Fibroblast of peridontal ligament (primary cell): Measurements from ENCODE around the gene KIFC3.
A peak's percentile ranks its signal among the peaks of the same experiment; 100 is the strongest.

Source experiments
- DNase-seq: peaks from one replicate; pipeline ENCODE4 v3.0.0-alpha.2; 2010; ENCODE audit errors: extremely low read depth

KIFC3 gene

DNA sequence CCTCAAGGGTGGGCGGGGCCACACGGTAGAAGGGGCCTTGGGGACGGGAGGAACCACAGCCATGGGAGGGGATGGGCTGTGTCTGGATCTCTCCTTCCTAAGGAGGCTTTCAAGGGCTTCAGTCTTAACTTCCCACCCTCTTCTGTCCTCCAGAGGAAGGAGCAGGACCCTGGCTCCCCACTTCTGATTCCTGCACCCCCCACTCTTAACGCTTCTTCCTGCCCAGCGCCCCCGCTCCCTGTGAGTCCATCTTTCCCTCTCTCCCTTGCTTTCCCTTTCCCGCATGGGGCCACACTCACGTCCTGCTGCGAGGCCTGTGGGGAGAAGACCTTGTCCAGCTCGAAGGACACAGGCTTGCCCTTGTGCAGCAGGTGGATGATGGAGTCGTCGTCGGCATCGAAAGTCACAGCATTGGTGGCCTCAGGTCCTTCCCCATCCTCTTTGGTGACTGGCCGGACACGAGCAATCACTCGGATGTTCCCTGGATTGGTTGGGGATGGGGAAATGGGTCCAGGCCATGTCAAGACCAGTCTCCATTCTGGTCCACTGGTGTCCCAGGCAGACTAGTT is 37.0 kb downstream of the KIFC3 start:
- DNase-seq: no peak

DNA sequence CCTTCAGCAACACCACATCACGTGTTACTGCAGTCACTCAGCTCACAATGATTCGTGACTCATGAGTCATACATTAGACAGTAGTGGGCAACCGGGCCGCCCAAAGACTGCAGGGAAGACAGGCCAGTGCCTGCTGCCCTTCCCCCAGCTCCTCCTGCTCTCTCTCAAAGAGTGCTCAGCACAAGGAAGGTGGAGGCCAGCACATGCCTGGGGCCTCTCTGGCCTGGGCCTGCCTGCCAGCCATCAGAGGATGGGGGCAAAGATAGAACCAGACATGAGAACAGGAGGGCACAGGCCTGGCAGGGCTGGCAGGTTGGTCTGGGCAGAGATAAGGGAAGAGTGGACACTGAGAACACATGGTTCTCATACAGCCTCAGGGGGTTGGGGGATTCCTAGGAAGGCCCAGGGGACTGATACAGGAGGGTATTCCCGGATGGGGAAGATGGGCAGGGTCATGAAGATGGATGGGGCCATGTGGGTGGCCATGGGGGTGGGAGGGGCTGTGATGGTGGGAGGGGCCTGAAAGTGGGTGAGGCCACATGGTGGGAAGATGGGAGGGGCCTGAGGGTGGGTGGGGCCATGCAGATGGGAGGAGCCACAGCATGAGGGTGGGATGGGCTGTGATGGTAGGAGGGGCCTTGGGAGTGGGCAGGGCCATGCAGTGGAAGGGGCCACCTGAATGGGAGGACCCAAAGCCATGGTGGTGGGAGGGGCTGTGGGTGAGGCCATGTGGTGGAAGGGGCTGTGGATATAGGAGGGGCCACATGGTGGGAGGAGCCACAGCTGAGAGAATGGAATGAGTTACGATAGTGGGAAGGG is 37.7 kb downstream of the KIFC3 start:
- DNase-seq: peak; percentile 71

DNA sequence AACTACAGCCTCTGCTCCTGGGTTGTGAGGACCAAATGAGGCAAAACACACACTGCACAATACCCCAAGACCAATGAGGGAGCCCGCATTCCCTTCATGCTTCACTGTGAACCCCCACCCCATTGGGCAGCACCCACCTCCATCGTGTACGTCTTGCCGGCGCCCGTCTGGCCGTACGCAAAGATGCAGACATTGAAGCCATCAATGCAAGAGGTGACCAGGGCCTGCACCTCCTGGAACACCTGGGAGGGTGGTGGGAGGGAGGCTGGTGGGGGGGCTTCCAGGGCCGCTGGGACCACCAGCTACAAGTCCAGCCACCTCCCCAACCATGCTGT is 38.3 kb downstream of the KIFC3 start:
- no peak for DNase-seq

DNA sequence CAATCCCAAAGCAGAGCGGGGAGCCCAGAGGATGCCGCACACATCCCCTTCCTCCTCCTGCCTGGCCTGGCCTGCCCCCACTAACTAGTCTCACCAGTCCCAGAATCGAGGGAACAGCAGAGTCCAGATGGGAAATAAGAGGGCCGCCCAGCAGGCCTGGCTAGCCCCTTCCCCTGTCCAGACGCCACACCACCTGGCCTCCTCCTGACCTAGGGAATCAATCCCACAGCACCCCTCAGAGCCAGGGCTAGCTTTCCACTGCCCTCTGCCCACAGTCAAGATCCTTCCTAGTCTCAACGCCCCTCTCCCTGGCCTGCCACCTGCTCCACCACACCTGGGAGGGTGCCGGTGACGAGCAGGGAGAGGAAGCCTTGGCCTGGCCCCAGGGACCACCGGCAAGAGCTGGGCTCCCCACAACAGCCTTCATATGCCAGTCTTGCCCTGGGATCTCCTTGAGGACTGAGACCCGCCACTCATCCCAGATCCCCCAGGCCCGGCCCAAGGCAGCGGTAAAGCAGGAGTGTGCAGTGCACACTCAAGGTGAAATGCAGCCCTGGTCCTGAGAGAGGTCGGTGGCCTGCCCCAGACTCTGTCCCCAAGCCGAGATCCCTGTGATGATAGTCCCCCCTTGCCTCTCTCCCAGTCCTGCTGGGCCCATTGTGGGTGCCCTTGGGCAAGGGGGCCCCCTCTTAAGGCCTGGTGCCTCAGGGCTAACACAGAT is 38.8 kb downstream of the KIFC3 start:
- no peak for DNase-seq

DNA sequence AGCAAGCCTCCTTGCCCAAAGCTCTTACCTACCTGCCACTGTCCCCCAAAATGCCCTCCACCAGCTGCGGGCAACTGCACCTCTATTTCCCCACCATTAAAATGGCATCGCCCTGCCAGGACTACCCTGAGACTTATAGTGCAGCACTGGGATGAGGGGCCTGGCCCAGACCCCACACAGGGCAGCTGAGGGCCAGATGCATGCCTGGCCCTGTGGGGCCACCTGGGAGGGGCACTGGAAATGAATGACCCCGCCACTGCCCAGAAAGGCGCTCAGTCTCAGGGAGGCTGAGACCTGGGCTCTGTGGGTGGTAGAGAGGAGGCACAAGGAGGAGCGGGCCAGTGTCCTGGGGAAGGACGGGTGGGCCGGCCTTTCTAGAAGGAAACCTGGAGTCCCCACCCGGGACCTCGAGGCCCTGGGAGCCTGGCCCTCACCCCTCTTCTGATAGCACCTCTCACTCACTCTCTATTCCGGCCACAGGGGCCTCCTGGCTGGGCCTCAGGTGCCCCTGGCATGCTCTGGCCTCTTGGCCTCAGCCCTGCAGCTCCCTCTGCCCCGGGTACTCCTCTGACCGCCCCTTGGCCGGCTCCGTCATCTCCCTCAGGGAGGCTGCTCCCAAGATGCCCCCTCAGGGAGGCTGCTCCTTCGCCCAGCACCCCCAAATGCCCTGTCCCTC is 39.8 kb downstream of the KIFC3 start:
- DNase-seq: no peak

DNA sequence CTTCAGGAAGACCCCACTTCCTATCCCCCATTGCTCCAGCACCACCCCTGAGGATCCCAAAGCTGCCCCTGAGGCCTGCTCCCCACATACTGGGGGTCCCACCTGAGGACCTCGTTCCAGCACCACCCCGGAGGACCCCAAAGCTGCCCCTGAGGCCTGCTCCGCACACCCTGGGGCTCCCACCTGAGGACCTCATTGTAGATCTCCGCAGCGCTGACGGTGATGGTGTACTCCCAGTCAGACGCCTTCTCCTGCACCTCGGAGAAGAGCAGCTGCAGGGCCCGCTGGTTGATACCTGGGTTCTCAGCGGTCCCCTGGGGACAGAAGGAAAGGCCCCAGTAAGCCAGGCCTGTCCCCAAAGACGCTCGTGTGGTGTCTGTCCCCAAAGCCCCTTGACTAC is 40.3 kb downstream of the KIFC3 start:
- no peak for DNase-seq

DNA sequence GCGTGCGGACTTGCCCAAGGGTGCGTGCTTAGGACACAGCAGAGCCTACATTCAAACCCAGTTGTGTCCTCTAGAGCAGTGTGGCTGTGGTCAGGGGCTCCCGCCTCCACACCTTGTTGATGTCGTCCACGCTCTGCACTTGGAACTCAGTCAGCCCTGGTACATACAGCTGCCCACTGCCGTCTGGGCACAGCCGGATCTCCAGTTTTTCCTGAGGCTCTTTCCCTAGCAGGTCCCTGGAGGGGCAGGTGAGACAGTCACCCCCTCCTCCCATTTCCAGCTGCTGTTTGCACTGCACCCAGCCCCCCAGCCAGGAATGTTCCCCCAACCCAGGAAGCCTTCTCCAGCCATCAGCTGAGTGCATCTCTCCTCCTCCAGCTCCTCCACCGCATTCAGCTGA is 41.0 kb downstream of the KIFC3 start:
- no peak for DNase-seq

DNA sequence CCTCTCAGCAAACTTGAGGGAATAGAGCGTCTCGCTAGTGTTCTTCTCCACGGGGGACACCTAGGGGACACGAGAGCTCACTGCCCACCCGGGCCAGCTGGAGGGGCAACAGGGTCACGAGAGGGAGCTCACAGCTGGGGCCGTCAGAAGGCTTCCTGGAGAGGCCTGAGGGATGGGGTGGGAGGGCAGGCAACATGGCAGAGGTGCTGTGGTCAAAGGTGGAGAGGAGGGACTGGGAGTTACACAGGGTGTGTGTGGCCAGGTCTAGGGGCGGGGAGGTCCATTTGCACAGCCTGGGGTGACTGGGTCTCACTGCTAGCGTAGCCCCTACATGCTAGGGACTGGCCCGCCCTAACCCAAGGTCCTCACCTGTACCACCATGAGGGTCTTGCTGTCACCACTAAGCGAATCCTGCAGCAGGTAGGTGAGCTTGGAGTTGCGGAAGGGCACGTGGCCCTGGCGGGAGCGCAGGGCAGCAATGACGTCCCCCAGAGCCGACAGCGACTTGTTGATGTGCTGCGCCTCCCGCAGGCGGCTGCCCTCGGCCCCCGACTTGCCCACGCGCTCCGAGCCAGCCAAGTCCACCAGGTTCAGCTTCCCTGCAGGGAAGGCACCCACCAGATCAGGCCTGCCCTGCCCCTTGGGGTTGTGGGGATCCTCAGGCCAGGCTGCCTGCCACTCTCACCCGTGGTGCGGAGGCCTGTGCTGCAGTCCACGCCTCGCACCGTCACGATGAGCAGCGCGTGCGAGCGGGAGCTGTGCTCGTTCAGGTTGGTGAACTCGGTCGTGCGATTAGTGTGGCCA is 41.7 kb downstream of the KIFC3 start:
- DNase-seq: no peak

DNA sequence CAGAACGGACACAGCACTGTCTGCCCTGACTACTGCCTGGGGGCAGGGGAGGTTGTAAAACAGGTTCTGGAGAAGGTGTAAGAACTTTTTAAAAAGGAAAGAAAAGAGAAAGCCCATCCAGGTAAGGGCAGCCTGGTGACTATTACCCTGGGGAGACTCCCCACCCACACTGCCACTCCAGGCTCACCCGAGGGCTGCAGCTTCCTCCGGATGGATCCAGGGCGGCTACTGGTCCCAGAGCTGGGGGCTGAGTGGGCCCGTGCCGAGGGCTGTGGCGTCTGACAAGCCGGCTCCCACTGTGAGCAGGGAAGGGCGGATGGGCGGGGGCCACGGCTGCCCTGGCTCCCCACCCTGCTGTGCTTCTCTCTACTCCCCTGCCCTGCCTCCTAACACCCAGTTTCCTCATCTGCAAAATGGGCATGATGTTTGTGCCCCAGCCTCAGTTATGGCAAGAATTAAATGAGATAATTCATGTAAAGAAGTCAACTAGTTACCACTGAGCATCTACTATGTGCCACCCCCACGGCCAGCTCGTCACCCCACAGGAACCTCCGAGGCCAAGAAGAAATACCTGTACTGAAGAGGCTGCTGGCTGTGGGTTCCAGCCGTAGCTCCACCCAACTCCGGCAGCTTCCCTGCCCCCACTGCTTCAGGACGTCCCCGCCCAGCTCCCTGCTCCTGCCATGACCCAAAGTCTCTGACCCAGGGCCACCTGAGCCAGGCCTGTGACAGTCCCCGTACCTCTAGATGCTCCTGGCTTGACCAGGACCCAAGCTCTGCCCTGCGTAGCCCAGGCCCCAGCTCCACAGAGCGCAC is 42.5 kb downstream of the KIFC3 start:
- no peak for DNase-seq

DNA sequence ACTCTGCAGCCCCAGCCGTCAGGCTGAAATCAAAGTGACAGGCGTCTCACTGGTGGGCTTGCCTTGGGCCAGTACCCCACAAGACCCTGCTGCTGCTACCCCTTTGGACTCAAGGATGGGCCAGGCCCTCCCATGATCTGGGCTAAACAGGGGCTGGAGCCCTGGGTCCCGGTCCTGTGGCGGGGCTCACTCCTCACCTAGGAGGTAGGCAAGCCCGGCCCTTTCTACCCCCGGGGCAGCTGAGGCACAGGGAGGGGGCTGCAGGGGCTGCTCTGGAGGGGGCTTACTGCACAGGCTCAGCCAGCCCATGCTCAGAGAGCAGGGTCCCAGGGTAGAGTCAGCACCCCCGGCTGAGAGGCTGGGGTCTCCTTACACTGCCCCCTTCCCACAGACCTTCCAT is 43.2 kb downstream of the KIFC3 start:
- no peak for DNase-seq

DNA sequence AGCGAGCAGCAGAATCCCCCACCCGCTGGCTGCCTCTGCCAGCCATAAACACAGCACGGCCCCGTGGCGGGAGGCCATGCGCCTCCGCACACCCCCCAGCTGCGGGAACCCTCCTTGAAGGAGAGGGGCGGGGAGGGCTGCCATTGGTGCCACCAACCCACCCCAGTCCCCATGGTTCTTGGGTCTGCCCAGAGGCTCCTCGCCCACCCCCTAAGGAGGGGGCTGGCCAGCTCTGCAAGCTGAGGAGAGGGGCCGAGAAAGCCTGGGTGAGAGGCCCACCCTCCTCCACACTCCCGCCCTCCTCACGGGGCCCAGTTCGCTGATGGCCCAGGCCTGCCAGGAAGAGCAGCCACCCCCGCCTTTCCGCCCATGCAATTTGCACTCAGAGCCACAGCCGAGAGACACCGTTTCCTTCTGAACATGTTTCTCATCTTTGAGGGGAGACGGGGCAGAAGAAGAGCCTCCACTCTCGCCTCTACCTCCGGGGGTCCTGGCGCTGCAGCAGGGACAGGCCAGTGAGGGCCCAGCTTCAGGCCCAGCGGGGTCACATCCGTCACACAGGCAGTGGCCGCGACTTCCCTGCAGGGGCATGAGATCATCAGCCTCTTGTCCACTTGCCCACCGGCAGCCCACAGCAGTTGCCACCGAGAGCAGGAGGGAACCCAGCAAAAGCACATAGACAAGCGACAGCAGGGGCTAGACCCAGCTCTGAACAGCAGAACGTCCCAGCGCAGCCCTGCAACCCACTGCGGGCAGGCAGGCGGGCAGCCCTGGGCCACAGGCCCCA is 43.8 kb downstream of the KIFC3 start:
- DNase-seq: no peak

DNA sequence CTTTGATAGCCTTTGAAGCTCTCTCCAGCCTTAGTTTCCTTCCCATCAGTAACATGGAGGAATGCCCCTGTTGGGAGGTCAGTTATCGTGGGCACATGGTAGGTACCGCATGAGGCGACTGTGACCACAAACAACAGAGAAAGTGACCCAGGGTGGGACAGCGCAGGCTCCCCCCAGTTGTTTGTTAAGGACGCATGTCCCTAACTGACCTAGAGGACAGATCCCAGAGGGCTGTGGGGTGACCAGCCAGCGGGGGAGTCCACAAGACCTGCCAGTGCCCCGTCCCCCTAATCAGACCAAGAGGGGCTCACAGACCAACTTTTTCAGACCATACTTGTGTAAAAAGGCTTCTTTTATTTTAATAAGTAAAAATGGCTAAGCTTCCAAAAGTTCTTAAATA is 44.4 kb downstream of the KIFC3 start:
- DNase-seq: no peak

DNA sequence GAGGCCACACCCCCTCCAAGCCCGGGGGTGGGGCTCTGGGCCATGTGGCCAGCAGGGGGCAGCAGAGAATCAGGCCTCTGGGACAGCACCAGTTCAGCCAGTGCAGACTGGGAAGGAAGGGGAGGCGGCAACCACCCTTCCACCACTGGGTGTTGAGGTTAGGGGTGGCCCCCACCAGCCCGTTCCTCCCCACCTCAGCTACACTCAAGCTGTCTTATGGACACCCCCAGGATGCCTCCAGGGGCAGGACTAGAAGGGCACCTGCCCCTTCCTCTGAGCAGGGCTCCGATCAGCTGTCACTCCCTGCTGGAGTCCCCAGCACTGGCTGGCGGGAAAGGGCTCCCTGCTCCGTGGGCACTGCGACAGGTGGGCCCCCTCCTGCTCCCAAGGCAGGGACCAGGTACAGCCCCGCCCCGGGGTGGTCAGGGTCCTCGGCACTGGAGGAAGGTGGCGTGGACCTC is 44.9 kb downstream of the KIFC3 start:
- peak; percentile 72 for DNase-seq

DNA sequence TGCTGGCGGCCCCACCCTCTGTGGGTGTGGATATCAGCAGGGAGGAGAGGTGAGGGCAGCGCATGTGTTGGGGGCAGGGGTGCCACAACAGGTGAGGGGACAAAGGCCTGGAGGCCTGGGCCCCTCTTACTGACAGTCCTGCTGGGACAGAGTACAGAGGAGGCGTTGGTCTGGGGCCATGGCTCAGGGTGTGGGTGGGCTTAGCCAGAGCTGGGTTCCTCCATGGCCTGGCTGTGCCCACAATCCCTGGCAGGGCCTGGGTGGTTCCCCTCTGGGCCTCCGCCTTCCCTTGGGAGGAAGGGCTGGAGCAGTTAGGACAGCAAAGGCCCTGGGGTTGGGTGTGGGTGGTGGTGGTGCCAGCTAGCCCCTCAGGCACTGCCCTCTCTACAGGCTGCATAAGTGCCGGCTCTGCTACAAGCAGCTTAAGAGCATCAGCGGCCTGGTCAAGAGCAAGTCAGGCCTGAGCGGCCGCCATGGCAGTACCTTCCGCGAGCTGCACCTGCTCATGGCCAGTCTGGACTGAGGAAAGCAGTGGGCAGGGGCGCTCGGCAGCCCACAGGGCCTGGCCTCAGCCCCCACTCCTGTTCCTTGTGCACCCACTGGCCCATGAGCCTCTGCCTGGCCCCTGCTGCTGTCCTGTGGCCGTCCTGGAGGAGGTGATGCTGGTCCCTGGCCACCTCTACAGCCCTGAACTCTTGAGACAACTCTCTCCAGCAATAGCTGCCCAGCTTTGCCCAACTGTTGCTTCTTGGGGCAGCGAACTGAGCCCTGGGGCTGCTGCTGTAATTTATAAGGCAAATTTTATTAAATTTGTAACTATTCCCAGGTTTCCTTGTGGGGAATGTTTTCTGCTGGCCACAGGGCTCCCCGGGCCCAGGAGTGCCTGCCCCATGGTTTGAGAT is 45.6 kb downstream of the KIFC3 start:
- DNase-seq: no peak

DNA sequence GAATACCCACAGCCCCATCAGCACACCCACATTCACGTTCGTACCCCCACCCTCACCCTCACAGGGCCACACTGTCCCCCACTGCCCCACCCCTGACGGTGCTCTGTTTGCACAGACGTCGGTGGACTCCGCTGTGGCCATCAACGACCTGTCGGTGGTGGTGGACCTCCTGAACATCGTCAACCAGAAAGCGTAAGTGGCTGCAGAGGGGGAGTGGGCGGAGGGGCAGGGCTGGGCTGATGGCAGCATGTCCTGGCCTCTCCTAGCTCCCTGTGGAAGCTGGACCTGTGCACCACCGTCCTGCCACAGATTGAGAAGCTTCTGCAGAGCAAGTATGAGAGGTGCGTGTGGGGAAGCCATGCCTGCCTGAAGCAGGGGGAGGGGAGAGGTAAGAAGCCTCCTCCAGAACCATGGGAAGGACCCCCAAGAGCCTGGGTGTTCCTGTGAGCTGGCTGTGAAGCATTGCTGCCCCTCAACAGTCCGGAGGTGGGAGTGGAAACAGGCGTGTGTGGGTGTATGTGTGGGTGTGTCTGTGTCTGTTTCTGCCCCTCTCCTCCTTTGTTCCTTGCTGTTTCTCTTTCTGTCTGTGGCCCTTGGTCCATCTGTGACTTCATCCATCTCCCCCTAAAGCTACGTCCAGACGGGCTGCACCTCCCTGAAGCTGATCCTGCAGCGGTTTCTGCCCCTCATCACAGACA is 46.4 kb downstream of the KIFC3 start:
- no peak for DNase-seq

DNA sequence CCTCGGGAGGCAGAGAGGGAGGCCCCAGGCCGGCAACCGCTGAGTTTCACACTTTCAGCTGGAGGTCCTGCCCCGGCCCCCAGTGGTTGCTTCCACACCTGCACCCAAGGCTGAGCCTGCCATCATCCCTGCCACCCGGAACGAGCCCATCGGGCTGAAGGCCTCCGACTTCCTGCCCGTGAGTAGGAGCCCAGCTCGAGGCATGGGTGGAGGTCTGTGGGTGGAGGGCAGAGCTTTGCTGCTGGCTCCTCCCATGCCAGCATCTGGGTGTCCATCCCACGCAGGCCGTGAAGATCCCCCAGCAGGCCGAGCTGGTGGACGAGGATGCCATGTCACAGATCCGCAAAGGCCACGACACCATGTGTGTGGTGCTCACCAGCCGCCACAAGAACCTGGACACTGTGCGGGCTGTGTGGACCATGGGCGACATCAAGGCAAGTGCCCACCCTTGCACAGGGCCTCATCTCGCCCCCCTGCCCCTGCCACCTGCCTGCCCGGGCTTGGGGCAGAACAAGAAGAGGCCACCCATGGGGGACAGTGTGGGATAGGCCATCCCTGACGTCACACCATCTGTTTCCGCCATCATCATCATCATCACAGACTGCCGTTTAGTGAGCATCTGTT is 47.1 kb downstream of the KIFC3 start:
- DNase-seq: no peak

DNA sequence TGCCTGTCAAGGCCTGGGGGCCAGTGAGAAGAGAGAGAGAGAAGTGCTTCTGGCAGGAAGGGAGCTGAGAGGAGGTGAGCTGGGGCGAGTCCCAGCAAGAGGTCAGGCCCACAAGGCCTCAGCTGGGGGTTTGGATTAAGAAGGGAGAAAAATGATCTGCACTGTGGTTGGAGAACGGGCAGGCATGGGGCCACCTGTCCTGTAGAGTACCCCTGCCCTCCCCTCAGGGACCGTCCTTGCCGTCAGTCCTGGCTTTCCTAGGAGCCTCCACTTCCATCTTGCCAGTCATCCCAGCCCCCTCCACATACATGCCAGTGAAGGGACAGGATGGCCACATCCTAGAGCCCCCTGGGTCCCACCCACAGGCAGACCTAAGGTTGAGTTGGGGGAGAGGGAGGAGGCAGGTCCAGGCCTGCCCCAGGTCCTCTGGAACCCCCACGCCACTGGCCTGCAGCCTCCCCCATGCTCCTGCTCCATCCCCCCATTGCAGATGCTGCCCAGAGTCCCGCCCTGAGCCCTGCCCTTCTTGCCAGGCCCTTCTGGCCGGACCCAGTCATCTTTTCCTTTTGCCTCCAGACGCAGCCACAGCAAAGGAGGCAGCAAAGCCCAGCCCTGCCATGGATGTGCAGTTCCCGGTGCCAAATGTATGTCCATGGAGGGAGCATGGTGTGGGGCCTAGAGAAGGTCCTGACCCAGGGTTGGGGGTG is 47.8 kb downstream of the KIFC3 start:
- DNase-seq: no peak
